BJ (cell line): ENCODE results near the gene ACO2. TPM values are rescaled to one million over a fixed set of nuclear protein-coding genes. Genes with fewer than 3 reads are reported as not detected.

Source experiments
- CTCF ChIA-PET: fragments of 350-600 bp; formaldehyde crosslinking; extraction: SDS; loops from one replicate; lab custom pipeline; 2021; ENCODE audit warnings: antibody characterized with exemption, inconsistent platforms; lab: Yijun Ruan, JAX
- POLR2A ChIA-PET: fragments of 300-600 bp; sonication (Branson Sonifier 250); formaldehyde crosslinking; extraction: SDS; loops from one replicate; lab custom pipeline; 2021; ENCODE audit warnings: antibody characterized with exemption; lab: Charles Lee
- DNase-seq: peaks from one replicate; pipeline ENCODE4 v3.0.0-alpha.2; 2011; ENCODE audit warnings: low read depth
- H3K27me3 ChIP-seq: 2 replicates; pipeline ENCODE4 v1.6.0; 2011; ENCODE audit warnings: low read length; ENCODE audit not compliant: control insufficient read depth, insufficient read depth
- H3K36me3 ChIP-seq: 2 replicates; pipeline ENCODE4 v1.5.1; 2011; ENCODE audit warnings: low read length; ENCODE audit not compliant: control insufficient read depth, insufficient read depth
- H3K4me3 ChIP-seq: 2 replicates; pipeline ENCODE4 v1.5.1; 2011; ENCODE audit warnings: low read depth, mild to moderate bottlenecking, control low read depth, low read length
- polyA plus RNA-seq: library from polyadenylated mRNA; depleted of rRNA; stranded (reverse); fragments of >200 nt; gene quantifications from 2 replicates; pipeline ENCODE4 v1.2.3, GENCODE V29; 2011
- TF ChIP-seq, protein P1 (sequence below): IDR thresholded peaks from 2 replicates; pipeline ENCODE4 v1.5.1; 2011; ENCODE audit warnings: low read depth, mild to moderate bottlenecking, control low read depth, inconsistent platforms, low read length, moderate library complexity; ENCODE audit not compliant: insufficient read depth

Gene ACO2
- polyA plus RNA-seq, 1 experiment, result 60.5 TPM

DNA sequence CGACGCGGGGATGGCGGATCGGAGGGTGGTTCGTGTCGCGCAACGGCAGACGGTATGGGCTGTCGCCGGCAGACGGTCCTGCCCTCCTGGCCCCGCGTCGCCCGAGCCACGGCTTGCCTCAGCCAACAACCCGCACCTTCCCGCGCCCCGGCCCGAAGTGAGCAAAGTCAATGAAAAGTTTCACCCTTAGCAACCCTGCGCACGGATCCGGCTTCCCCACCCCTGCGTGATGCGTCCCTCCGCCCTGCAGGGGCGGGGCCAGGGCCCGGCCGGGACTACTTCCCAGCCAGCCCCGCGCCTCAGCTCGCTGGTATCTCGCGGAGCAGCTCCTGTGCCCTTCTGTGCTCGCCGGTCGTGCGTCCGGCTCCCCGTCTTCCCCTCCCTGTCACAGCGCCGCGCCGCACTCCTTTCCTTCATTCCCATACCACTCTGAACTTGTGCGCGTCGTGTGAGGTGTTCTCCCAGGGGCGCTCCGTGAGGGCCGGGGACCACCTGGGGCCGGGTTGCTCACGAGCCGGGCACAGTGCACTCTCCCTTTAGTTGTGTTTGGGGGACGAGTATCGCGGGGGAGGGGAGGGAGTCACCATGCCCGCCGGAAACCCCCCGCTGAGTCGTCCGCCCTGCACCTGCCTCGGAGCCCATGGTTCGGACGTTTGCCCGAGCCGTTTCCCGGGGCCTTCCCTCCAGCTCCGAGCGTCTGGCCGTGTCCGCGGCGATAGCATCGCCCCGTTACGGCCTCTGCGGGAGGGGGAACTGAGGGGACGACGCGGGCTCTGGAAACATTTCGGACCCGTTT is 22.1 kb upstream of the ACO2 start, which contains the start of gene TOB2:
Gene TOB2 (minus strand): TSS at position 163 of the 796 bp plus-strand sequence. CDS start 9,456 bp downstream, outside the sequence.
- H3K4me3 ChIP-seq, result peak within 1 kb of the TSS; percentile 98

DNA sequence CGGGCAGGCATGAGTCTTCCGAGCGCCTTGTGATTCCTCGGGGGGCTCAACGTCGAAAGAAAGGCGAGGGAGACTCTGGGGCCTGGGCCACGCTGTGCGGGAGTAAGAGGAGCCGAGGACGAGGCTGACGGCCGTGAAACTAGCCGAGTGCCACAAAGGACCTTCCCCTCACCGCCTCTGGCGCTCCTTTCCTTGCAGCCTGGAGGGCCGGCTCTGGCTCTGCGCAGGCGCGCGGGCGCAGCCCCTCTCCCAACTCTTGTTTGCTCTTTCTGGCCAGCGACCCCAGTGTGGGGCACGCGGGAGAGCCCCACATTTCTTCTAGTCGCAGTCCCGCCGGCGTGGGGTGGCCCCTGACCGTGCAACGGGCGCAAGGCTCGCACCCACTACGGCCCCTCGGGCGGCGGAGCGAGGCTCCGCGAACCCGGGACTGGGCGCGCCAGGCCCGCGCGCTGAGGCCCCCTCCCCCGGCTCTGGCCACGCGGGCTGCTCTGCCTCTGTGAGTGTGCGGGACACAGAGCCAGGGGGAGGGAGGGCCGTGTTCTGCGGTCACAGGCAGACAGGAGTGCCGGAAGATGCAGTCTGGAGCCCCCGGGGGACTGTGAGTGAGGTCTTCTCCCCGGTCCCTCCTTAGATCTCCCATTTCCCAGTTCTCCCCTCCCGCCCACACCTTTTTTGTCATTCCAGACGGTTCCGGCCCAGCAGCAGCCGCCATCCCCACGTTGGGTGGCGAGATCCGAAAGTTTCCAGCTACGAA is 21.3 kb upstream of the ACO2 start:
- ChIA-PET CTCF (interaction anchor here (0.6 to 3.6 kb wide), 5 partner anchors 13 to 160 kb away, joined by 3 to 29 read pairs (median 4); no protein-coding TSS in a partner anchor), POLR2A (interaction anchor here (0.9 kb wide), 1 partner anchor 21 kb away, joined by 5 read pairs; the partner anchor contains the start of genes ACO2 and PHF5A)
- TF ChIP-seq, protein P1, sequence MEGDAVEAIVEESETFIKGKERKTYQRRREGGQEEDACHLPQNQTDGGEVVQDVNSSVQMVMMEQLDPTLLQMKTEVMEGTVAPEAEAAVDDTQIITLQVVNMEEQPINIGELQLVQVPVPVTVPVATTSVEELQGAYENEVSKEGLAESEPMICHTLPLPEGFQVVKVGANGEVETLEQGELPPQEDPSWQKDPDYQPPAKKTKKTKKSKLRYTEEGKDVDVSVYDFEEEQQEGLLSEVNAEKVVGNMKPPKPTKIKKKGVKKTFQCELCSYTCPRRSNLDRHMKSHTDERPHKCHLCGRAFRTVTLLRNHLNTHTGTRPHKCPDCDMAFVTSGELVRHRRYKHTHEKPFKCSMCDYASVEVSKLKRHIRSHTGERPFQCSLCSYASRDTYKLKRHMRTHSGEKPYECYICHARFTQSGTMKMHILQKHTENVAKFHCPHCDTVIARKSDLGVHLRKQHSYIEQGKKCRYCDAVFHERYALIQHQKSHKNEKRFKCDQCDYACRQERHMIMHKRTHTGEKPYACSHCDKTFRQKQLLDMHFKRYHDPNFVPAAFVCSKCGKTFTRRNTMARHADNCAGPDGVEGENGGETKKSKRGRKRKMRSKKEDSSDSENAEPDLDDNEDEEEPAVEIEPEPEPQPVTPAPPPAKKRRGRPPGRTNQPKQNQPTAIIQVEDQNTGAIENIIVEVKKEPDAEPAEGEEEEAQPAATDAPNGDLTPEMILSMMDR, result no peak
- Histone ChIP-seq H3K36me3 (peaks cover 2% of the 10 kb centered on the region), H3K27me3 (no peaks in the 10 kb centered on the region), H3K4me3 (peak overlapping the region; percentile 98)
- no peak for DNase-seq

More for the DNA sequence above, 22.1 kb upstream of the ACO2 start, which contains the start of gene TOB2:
- Histone ChIP-seq H3K36me3 (peaks cover 2% of the 10 kb centered on the region), H3K27me3 (no peaks in the 10 kb centered on the region)
- ChIA-PET CTCF (interaction anchor here (2.1 to 3.6 kb wide), 2 partner anchors 44 to 80 kb away, joined by 6 to 29 read pairs; no protein-coding TSS in a partner anchor), POLR2A (interaction anchor here (0.6 to 1.0 kb wide), 4 partner anchors 16 to 143 kb away, joined by 3 read pairs; partner anchors contain the start of genes PHF5A and PMM1)
- TF ChIP-seq, protein P1, result no peak
- DNase-seq, result peak; percentile 44

DNA sequence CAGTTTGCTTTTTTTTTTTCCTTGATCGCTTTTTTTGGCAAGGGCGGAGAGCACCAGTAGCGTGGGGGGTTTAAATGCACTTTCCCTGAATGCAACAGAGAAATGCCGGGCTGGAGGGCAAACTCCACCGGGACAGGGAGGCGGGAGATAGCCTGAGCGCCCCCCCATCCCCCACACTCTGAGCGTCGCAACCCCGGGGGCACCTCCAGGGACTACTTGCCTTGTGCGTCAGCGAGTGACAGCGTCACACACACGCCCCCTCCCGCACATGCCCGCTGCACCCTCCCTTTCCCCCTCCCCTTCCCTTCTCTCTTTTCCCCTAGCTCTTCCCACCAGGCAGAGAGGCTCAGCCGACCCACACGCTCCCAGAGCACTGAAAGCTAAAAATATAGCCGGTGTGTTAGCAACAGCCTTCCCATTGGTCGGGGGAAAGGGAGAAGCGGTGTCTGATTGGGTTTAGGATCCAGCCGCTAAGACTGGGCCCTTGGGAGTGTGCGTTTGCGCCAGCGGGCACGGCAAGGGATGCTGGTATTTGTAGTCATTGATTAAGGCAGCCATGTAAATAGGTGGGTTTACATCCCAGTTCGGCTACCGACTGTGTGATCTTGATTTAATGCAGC is 20.6 kb upstream of the ACO2 start:
- peak overlapping the region; percentile 98 for H3K4me3 ChIP-seq
- no peaks in the 10 kb centered on the region; the same call in 1 of the 2 replicates for H3K36me3 ChIP-seq
- H3K27me3 ChIP-seq, result no peaks in the 10 kb centered on the region
- POLR2A ChIA-PET, result interaction anchor here (0.6 to 0.9 kb wide), 3 partner anchors 20 to 152 kb away, joined by 5 to 11 read pairs (median 6); partner anchors contain the start of genes ACO2 and PHF5A
- DNase-seq, result peak; percentile 99
- CTCF ChIA-PET, result interaction anchor here (0.6 to 1.9 kb wide), 7 partner anchors 12 to 307 kb away, joined by 3 to 8 read pairs (median 4); partner anchors contain the start of genes ACO2 and PHF5A
- TF ChIP-seq, protein P1, result no peak

DNA sequence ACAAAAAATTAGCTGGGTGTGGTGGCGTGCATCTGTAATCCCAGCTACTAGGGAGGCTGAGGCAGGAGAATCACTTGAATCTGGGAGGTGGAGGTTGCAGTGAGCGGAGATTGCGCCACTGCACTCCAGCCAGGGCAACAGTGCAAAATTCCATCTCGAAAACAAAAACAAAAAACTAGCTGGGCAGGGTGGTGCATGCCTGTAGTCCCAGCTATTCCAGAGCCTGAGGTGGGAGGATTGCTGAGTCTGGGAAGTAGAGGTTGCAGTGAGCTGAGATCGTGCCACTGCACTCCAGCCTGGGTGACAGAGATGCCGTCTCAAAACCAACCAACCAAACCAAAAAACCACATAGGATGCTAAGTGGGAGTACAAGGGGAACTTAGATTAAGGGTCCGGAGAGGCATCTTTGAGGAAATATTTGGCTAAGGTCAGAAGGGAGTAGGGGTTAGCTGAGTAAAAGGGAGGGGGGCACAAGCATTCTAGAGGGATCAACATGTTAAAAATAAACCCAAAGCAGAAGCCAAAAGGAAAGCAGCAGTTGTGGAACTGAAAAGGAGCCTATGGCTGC is 10.7 kb upstream of the ACO2 start:
- POLR2A ChIA-PET, result no interaction called here

More for the DNA sequence above, 10.7 kb upstream of the ACO2 start:
- Histone ChIP-seq H3K4me3 (no peak overlapping the region), H3K27me3 (no peaks in the 10 kb centered on the region), H3K36me3 (peaks cover 4% of the 10 kb centered on the region; the same call in 1 of the 2 replicates)
- TF ChIP-seq, protein P1, result no peak
- DNase-seq, result no peak
- CTCF ChIA-PET, result interaction anchor here (0.8 kb wide), 1 partner anchor 56 kb away, joined by 3 read pairs; no protein-coding TSS in a partner anchor
